HL-60 (cell line): ENCODE data around the gene AGMO.

Source experiments
- CTCF ChIP-seq: IDR thresholded peaks from one replicate; pipeline ENCODE4 v1.5.1; 2011; ENCODE audit warnings: low read length, control low read depth, inconsistent platforms; ENCODE audit not compliant: insufficient read depth
- GABPA ChIP-seq: IDR thresholded peaks from 2 replicates; pipeline ENCODE4 v1.6.1; 2012; ENCODE audit warnings: low read depth
- POLR2AphosphoS5 ChIP-seq: IDR thresholded peaks from 2 replicates; pipeline ENCODE4 v1.6.1; 2012; ENCODE audit warnings: low read depth
- REST ChIP-seq: IDR thresholded peaks from 2 replicates; pipeline ENCODE4 v1.6.1; 2012; ENCODE audit warnings: low read depth; ENCODE audit not compliant: insufficient replicate concordance
- SPI1 ChIP-seq: IDR thresholded peaks from 2 replicates; pipeline ENCODE4 v1.6.1; 2012; ENCODE audit warnings: low read depth, mild to moderate bottlenecking, borderline replicate concordance

GRCh38 chr7:15543256-15543655, 18.6 kb downstream of the AGMO start:
- TF ChIP-seq CTCF = no peak
- TF ChIP-seq SPI1 = no peak
- TF ChIP-seq POLR2AphosphoS5 = no peak
- TF ChIP-seq GABPA = no peak
- TF ChIP-seq REST = no peak
